SK-N-MC (cell line): ENCODE data around the gene POLG2.

Experiments used
- EZH2 ChIP-seq: fragments of 200-600 bp; sonication (generic); IDR thresholded peaks from one replicate; pipeline ENCODE4 v1.6.1; 2017; ENCODE audit warnings: antibody characterized with exemption
- POLR2AphosphoS5 ChIP-seq: IDR thresholded peaks from 2 replicates; pipeline ENCODE4 v1.6.1; 2012; ENCODE audit warnings: mild to moderate bottlenecking, low read depth, low read length, borderline replicate concordance

GRCh38 chr17:64460955-64461354, 35.9 kb downstream of the POLG2 start:
- TF ChIP-seq EZH2 (no peak), POLR2AphosphoS5 (no peak)
